Kidney (tissue), 14 donors: Measurements from ENCODE around the gene MED13. TPM values are rescaled to one million over a fixed set of nuclear protein-coding genes. Genes with fewer than 3 reads are reported as not detected.

Experiments used
- DNase-seq, 5 donors: peaks; one replicate each; pipeline ENCODE4 v3.0.0-alpha.2; 2013 to 2020
- FAIRE-seq: peaks from 2 replicates; lab custom pipeline; 2012; peaks lifted over from hg19 to GRCh38; lab: Jason Lieb, UNC
- H3K27ac ChIP-seq, 2 donors: one replicate each; pipeline ENCODE4 v1.7.0; 2013; ENCODE audit warnings: low read depth in 2 of 2, low read length in 2 of 2, inconsistent platforms in 1 of 2
- H3K27me3 ChIP-seq: one replicate; pipeline ENCODE4 v1.7.1; 2013; ENCODE audit warnings: low read length, inconsistent platforms; ENCODE audit not compliant: control insufficient read depth, insufficient read depth
- H3K36me3 ChIP-seq, 3 donors: one replicate each; pipeline versions ENCODE4 v1.7.0 to v1.7.1; 2013; ENCODE audit warnings: low read length in 3 of 3, control low read depth in 1 of 3, inconsistent platforms in 1 of 3; ENCODE audit not compliant: insufficient read depth in 3 of 3, control insufficient read depth in 2 of 3
- H3K4me1 ChIP-seq, 3 donors: one replicate each; pipeline versions ENCODE4 v1.7.0 to v1.7.1; 2013; ENCODE audit warnings: low read length in 3 of 3, inconsistent platforms in 1 of 3, low read depth in 1 of 3; ENCODE audit not compliant: control insufficient read depth in 2 of 3, insufficient read depth in 2 of 3
- H3K4me3 ChIP-seq, 3 donors: one replicate each; pipeline versions ENCODE4 v1.7.0 to v1.8.1; 2013; ENCODE audit warnings: low read length in 3 of 3, control low read depth in 1 of 3, inconsistent platforms in 1 of 3
- H3K9ac ChIP-seq, 3 donors: one replicate each; pipeline versions ENCODE4 v1.7.0 to v1.7.1; 2013; ENCODE audit warnings: low read length in 3 of 3, control low read depth in 1 of 3, inconsistent platforms in 1 of 3
- H3K9me3 ChIP-seq, 3 donors: one replicate each; pipeline versions ENCODE4 v1.7.0 to v1.7.1; 2013; ENCODE audit warnings: low read length in 3 of 3, control low read depth in 1 of 3, inconsistent platforms in 1 of 3; ENCODE audit not compliant: control insufficient read depth in 2 of 3, insufficient read depth in 1 of 3
- intact Hi-C: fragments of 100-400 bp; cut with DNase I; formaldehyde crosslinking; loops from one replicate; pipeline ENCODE4 v1.11.1; 2022
- polyA plus RNA-seq: library from polyadenylated mRNA; stranded (reverse); fragments of 350-450 nt; fragmentation: Illumina TruSeq; extraction: RNeasy Lipid Tissue Mini Kit (QIAGEN cat#74804); gene quantifications from one replicate; pipeline ENCODE4 v1.2.3, GENCODE V29; 2014; ENCODE audit warnings: low read depth, low replicate concordance; ENCODE audit not compliant: insufficient read depth
- total RNA-seq: library from RNA; stranded (reverse); fragmentation: NEBNext Ultra II Directional; extraction: Animal tissue kit (Norgen Biotek cat#: 25700); gene quantifications from one replicate; pipeline ENCODE4 v1.2.1, GENCODE V29; 2021
- TF ChIP-seq, protein P1 (sequence below): IDR thresholded peaks from 3 replicates; pipeline ENCODE4 v1.5.1; 2012; ENCODE audit warnings: mild to moderate bottlenecking, moderate library complexity, borderline replicate concordance; ENCODE audit not compliant: insufficient read depth; ENCODE audit errors: extremely low read depth
- donor health status: control.
- donor health status: control.
- donor health status: control.
- donor health status: control.
- donor health status: control.
- donor health status: DM: yes; HTN: yes; CAD: no.
- donor health status: Normal renal cell carcinoma (clear cell type).

The MED13 gene
- total and polyA plus RNA-seq, 2 donors from 2014 or later: 6.4 to 73.6 TPM

DNA sequence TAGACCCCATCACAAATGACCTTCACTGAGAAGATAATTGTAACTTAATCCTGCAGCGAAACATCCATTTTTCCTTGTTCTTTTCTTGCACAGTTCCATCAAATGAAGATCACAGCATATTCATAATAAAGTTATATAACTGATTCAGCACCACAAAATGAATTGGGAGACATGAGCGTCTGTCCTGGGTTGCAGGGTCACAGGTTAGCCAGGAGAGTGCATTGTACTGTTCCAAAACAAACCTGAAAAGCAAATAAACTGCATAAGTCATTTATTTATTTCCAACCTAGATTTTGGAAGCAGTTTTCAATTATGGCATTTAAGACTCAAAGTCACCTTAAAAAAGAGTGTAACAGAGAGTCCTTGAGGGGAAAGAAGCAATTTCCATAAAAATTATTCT is 118.7 kb downstream of the MED13 start:
- Histone ChIP-seq H3K36me3 (peaks cover 3 to 51% (median 20%) of the 10 kb centered on the region in 3 donors), H3K9ac (no peak overlapping the region), H3K27me3 (no peaks in the 10 kb centered on the region), H3K27ac (no peak overlapping the region), H3K4me1 (no peaks in the 10 kb centered on the region), H3K9me3 (no peaks in the 10 kb centered on the region), H3K4me3 (no peak overlapping the region)
- DNase-seq (no peak), FAIRE-seq (no peak)
- TF ChIP-seq, protein P1, sequence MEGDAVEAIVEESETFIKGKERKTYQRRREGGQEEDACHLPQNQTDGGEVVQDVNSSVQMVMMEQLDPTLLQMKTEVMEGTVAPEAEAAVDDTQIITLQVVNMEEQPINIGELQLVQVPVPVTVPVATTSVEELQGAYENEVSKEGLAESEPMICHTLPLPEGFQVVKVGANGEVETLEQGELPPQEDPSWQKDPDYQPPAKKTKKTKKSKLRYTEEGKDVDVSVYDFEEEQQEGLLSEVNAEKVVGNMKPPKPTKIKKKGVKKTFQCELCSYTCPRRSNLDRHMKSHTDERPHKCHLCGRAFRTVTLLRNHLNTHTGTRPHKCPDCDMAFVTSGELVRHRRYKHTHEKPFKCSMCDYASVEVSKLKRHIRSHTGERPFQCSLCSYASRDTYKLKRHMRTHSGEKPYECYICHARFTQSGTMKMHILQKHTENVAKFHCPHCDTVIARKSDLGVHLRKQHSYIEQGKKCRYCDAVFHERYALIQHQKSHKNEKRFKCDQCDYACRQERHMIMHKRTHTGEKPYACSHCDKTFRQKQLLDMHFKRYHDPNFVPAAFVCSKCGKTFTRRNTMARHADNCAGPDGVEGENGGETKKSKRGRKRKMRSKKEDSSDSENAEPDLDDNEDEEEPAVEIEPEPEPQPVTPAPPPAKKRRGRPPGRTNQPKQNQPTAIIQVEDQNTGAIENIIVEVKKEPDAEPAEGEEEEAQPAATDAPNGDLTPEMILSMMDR: no peak
- intact Hi-C loops: no loop called here

DNA sequence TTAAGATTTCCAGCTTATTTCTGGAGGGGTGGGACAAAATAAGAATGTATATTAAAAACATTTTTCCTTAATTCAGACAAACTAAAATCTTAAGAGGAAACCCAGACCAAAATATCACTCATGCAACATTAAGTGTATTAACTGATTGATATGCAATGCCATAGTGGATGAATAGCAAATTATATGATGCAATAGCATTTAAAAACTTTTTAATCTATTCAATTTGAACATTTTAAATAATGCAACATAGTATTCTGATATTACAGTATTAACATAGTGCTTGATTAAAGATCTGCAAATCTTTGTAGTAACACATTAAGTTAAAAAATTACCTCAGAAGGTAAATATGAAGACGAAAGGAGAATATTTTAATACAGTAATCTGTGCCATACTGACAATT is 122.0 kb downstream of the MED13 start:
- peaks cover 3 to 28% (median 15%) of the 10 kb centered on the region in 3 donors for H3K36me3 ChIP-seq
- no peak overlapping the region for H3K9ac ChIP-seq
- no peaks in the 10 kb centered on the region for H3K9me3 ChIP-seq
- no peak overlapping the region for H3K4me3 ChIP-seq
- DNase-seq (no peak), FAIRE-seq (no peak)
- no peak overlapping the region for H3K27ac ChIP-seq
- H3K4me1 ChIP-seq: no peaks in the 10 kb centered on the region
- no peaks in the 10 kb centered on the region for H3K27me3 ChIP-seq
- TF ChIP-seq, protein P1: no peak
- intact Hi-C loops: no loop called here

GRCh38 chr17:61942085-61942484 is 123.0 kb downstream of the MED13 start:
- Histone ChIP-seq H3K4me3 (no peak overlapping the region), H3K27ac (no peak overlapping the region), H3K9ac (no peak overlapping the region), H3K4me1 (no peaks in the 10 kb centered on the region), H3K36me3 (peaks cover 0 to 21% (median 15%) of the 10 kb centered on the region in 3 donors), H3K9me3 (no peaks in the 10 kb centered on the region), H3K27me3 (no peaks in the 10 kb centered on the region)
- intact Hi-C loops: no loop called here
- no peak for FAIRE-seq
- TF ChIP-seq, protein P1: no peak
- no peak for DNase-seq

DNA sequence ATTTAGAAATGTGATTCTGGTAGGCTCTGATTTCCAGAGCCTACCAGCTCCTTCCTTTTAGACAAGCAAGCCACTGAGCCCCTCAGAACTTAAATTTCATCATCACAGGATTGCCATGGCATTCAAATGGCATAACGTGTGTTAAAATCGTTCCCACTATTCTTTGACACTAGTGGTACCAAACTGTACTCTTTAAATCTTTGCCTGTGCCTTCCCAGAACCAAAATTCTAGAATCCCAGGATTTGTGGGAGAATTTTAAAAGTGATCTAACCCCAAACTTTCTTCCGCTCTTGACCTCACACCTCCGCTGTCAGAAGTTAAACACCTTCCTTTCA is 137.0 kb downstream of the MED13 start:
- peak overlapping the region; percentile 82 to 97 (median 91) for H3K4me3 ChIP-seq
- no peaks in the 10 kb centered on the region for H3K9me3 ChIP-seq
- TF ChIP-seq, protein P1: no peak
- DNase-seq (no peak), FAIRE-seq (no peak)
- peaks cover 0 to 12% (median 4%) of the 10 kb centered on the region in 3 donors for H3K36me3 ChIP-seq
- intact Hi-C loops: no loop called here
- peak overlapping the region; percentile 48 to 76 for H3K27ac ChIP-seq
- H3K4me1 ChIP-seq: peaks cover 0 to 11% (median 8%) of the 10 kb centered on the region in 3 donors
- H3K9ac ChIP-seq: peak overlapping the region in 2 of 3 donors; percentile 9 to 89
- H3K27me3 ChIP-seq: no peaks in the 10 kb centered on the region
